Measurements from ENCODE around the gene SOD2. TPM values are rescaled to one million over a fixed set of nuclear protein-coding genes. Genes with fewer than 3 reads are reported as not detected.

Gene SOD2
- total and polyA plus RNA-seq, 9 of the 15 experiments (the other 6 are each of a cell fraction or from before 2014, with no cell fraction given) = 39.8 to 140 (median 95.8) TPM

DNA sequence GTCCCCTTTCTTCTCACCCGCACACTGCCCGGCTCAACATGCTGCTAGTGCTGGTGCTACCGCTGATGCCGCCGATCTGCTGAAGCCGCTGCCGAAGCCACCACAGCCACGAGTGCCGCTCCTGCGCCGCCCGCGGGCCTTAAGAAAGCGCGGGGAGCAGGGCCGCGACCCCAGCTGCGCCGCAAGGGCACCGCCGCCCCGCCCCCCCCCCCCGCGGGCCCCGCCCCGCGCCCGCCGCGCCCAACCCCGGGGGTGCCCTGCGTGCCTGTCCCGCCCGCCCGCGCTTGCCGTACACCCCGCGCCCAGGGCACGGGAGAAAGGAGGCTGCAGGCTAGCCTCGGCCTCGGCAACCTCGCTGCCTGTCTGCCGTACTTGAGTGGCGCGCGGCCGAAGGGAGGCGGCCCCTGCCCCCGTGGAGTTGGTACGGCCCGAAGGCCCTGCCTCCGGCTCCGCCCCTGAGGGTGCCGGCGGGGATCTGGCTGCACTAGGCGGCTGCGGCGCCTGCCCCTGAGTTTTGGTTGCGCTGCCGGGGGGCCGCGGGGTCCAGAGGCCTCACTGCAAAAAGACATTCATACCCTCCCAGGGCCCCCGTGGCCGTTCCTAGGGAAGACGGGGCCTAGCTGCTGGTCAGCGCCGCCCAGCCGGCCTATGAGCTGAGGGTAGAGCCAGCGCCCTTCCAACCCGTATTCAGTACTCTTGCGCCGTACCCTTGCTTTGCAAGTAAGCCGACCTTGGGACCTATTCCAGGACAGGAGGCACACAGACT lies at the start of gene SOD2 (continued):
- TF ChIP-seq, protein P1, sequence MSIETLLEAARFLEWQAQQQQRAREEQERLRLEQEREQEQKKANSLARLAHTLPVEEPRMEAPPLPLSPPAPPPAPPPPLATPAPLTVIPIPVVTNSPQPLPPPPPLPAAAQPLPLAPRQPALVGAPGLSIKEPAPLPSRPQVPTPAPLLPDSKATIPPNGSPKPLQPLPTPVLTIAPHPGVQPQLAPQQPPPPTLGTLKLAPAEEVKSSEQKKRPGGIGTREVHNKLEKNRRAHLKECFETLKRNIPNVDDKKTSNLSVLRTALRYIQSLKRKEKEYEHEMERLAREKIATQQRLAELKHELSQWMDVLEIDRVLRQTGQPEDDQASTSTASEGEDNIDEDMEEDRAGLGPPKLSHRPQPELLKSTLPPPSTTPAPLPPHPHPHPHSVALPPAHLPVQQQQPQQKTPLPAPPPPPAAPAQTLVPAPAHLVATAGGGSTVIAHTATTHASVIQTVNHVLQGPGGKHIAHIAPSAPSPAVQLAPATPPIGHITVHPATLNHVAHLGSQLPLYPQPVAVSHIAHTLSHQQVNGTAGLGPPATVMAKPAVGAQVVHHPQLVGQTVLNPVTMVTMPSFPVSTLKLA (conservative IDR thresholded peaks at IDR 0.05) = peak; percentile 11 to 50; a peak in 1 of 4 replicates
- TF ChIP-seq ETS2 (tag; IDR thresholded peaks at IDR 0.05; ENCODE audit: borderline replicate concordance, poor library complexity, severe bottlenecking) (no peak), MTA2 (IDR thresholded peaks at IDR 0.05; ENCODE audit: low read depth) (no peak), TAF7 (tag; IDR thresholded peaks at IDR 0.05) (peak; percentile 65; the same call in 1 of the 2 replicates), NFXL1 (CRISPR knock-in tag; IDR thresholded peaks at IDR 0.05) (no peak), MECOM (CRISPR knock-in tag; IDR thresholded peaks at IDR 0.05) (no peak), PCBP2 (IDR thresholded peaks at IDR 0.05; ENCODE audit: low read depth, low read length, poor library complexity, severe bottlenecking) (no peak), ZBTB7A (IDR thresholded peaks at IDR 0.05; ENCODE audit: borderline replicate concordance, control insufficient read depth, low read depth, low read length) (peak; percentile 90), CHD4 (IDR thresholded peaks at IDR 0.05; ENCODE audit: insufficient read depth, insufficient replicate concordance, low read depth, low read length, poor library complexity, severe bottlenecking) (no peak), SRSF3 (IDR thresholded peaks at IDR 0.05; ENCODE audit: insufficient read depth, low read length) (no peak)
- TF ChIP-seq, protein P2, sequence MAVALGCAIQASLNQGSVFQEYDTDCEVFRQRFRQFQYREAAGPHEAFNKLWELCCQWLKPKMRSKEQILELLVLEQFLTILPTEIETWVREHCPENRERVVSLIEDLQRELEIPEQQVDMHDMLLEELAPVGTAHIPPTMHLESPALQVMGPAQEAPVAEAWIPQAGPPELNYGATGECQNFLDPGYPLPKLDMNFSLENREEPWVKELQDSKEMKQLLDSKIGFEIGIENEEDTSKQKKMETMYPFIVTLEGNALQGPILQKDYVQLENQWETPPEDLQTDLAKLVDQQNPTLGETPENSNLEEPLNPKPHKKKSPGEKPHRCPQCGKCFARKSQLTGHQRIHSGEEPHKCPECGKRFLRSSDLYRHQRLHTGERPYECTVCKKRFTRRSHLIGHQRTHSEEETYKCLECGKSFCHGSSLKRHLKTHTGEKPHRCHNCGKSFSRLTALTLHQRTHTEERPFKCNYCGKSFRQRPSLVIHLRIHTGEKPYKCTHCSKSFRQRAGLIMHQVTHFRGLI (CRISPR knock-in tag; IDR thresholded peaks at IDR 0.05) = no peak
- TF ChIP-seq, protein P3, sequence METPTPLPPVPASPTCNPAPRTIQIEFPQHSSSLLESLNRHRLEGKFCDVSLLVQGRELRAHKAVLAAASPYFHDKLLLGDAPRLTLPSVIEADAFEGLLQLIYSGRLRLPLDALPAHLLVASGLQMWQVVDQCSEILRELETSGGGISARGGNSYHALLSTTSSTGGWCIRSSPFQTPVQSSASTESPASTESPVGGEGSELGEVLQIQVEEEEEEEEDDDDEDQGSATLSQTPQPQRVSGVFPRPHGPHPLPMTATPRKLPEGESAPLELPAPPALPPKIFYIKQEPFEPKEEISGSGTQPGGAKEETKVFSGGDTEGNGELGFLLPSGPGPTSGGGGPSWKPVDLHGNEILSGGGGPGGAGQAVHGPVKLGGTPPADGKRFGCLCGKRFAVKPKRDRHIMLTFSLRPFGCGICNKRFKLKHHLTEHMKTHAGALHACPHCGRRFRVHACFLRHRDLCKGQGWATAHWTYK (CRISPR knock-in tag; IDR thresholded peaks at IDR 0.05) = peak; percentile 90
- TF ChIP-seq, protein P4, sequence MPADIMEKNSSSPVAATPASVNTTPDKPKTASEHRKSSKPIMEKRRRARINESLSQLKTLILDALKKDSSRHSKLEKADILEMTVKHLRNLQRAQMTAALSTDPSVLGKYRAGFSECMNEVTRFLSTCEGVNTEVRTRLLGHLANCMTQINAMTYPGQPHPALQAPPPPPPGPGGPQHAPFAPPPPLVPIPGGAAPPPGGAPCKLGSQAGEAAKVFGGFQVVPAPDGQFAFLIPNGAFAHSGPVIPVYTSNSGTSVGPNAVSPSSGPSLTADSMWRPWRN (IDR thresholded peaks at IDR 0.05; ENCODE audit: low read depth) = no peak
- TF ChIP-seq, protein P5, sequence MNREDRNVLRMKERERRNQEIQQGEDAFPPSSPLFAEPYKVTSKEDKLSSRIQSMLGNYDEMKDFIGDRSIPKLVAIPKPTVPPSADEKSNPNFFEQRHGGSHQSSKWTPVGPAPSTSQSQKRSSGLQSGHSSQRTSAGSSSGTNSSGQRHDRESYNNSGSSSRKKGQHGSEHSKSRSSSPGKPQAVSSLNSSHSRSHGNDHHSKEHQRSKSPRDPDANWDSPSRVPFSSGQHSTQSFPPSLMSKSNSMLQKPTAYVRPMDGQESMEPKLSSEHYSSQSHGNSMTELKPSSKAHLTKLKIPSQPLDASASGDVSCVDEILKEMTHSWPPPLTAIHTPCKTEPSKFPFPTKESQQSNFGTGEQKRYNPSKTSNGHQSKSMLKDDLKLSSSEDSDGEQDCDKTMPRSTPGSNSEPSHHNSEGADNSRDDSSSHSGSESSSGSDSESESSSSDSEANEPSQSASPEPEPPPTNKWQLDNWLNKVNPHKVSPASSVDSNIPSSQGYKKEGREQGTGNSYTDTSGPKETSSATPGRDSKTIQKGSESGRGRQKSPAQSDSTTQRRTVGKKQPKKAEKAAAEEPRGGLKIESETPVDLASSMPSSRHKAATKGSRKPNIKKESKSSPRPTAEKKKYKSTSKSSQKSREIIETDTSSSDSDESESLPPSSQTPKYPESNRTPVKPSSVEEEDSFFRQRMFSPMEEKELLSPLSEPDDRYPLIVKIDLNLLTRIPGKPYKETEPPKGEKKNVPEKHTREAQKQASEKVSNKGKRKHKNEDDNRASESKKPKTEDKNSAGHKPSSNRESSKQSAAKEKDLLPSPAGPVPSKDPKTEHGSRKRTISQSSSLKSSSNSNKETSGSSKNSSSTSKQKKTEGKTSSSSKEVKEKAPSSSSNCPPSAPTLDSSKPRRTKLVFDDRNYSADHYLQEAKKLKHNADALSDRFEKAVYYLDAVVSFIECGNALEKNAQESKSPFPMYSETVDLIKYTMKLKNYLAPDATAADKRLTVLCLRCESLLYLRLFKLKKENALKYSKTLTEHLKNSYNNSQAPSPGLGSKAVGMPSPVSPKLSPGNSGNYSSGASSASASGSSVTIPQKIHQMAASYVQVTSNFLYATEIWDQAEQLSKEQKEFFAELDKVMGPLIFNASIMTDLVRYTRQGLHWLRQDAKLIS (CRISPR knock-in tag; IDR thresholded peaks at IDR 0.05) = peak; percentile 7; the same call in 1 of the 2 replicates
